ENCODE measurements around the gene STX1B.

- TF ChIP-seq, protein P1, sequence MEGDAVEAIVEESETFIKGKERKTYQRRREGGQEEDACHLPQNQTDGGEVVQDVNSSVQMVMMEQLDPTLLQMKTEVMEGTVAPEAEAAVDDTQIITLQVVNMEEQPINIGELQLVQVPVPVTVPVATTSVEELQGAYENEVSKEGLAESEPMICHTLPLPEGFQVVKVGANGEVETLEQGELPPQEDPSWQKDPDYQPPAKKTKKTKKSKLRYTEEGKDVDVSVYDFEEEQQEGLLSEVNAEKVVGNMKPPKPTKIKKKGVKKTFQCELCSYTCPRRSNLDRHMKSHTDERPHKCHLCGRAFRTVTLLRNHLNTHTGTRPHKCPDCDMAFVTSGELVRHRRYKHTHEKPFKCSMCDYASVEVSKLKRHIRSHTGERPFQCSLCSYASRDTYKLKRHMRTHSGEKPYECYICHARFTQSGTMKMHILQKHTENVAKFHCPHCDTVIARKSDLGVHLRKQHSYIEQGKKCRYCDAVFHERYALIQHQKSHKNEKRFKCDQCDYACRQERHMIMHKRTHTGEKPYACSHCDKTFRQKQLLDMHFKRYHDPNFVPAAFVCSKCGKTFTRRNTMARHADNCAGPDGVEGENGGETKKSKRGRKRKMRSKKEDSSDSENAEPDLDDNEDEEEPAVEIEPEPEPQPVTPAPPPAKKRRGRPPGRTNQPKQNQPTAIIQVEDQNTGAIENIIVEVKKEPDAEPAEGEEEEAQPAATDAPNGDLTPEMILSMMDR (IDR thresholded peaks at IDR 0.05; ENCODE audit: insufficient read depth, low read depth, low read length) = peak; percentile 18
- TF ChIP-seq EZH2 (IDR thresholded peaks at IDR 0.05; ENCODE audit: insufficient read depth, low read length) = no peak
Observed at GRCh38 chr16:30972872-30973271, 37.6 kb downstream of the STX1B start.

Measured in astrocyte (in vitro differentiated cells and primary cell).